IMR-90 (cell line): ENCODE measurements around the gene GRAMD1B.

Source experiments
- CTCF ChIP-seq: conservative IDR thresholded peaks from 2 replicates; pipeline ENCODE4 v1.5.1; 2012; ENCODE audit warnings: mild to moderate bottlenecking, low read depth, low read length, improper control_type of control experiment
- MAFK ChIP-seq: IDR thresholded peaks from 2 replicates; pipeline ENCODE4 v1.6.1; 2012; ENCODE audit warnings: low read depth, low read length, improper control_type of control experiment
- POLR2A ChIP-seq: IDR thresholded peaks from 2 replicates; pipeline ENCODE4 v1.6.1; 2012; ENCODE audit warnings: mild to moderate bottlenecking, low read depth, low read length
- RAD21 ChIP-seq: IDR thresholded peaks from 2 replicates; pipeline ENCODE4 v1.6.1; 2012; ENCODE audit warnings: low read length, improper control_type of control experiment
- RCOR1 ChIP-seq: IDR thresholded peaks from 2 replicates; pipeline ENCODE4 v1.6.1; 2012; ENCODE audit warnings: mild to moderate bottlenecking, low read length, improper control_type of control experiment; ENCODE audit not compliant: insufficient replicate concordance
- SMC3 ChIP-seq: fragments of 150-350 bp; IDR thresholded peaks from 2 replicates; pipeline ENCODE4 v1.6.1; 2016; ENCODE audit warnings: low read depth, mild to moderate bottlenecking, antibody characterized with exemption, low read length, moderate library complexity
- USF2 ChIP-seq: fragments of 150-350 bp; IDR thresholded peaks from 2 replicates; pipeline ENCODE4 v1.6.1; 2017; ENCODE audit warnings: mild to moderate bottlenecking, antibody characterized with exemption, low read length, low read depth

- TF ChIP-seq CTCF, result no peak
- TF ChIP-seq RCOR1, result no peak
- no peak for TF ChIP-seq POLR2A
- no peak for TF ChIP-seq RAD21
- TF ChIP-seq SMC3, result no peak
- no peak for TF ChIP-seq MAFK
- TF ChIP-seq USF2, result no peak
These were observed 157.5 kb downstream of the GRAMD1B start for GRCh38 chr11:123587559-123587958.
